Muscle of back (tissue), 11 donors: ENCODE measurements around the gene UBE2D2. TPM values are rescaled to one million over a fixed set of nuclear protein-coding genes. Genes with fewer than 3 reads are reported as not detected.
"Not testable (repeated sequence)": the region's sequence is repeated elsewhere in the genome, so short reads cannot be mapped to it uniquely, and the experiment has no call there.

ENCODE experiments used
- DNase-seq, 3 donors: peaks; one replicate each; pipeline versions ENCODE4 v3.0.0 to v3.0.0-alpha.2; 2013
- polyA plus RNA-seq, 10 donors: library from polyadenylated mRNA; unstranded; fragments of 120-200 nt; gene quantifications; one replicate each; pipeline ENCODE4 v1.2.1, GENCODE V29; 2013; ENCODE audit not compliant: insufficient read length in 10 of 10

UBE2D2 gene
- polyA plus RNA-seq, 10 donors, result 104 to 164 (median 120) TPM

GRCh38 chr5:139531772-139532169 is 29.4 kb upstream of the UBE2D2 start:
- DNase-seq, result no peak

- peak in 2 of 3 donors; percentile 27 to 51 for DNase-seq
These were observed 17.6 kb upstream of the UBE2D2 start for GRCh38 chr5:139543423-139543991.

- not testable (repeated sequence) for DNase-seq
These were observed 14.5 kb upstream of the UBE2D2 start for GRCh38 chr5:139546593-139546992.

GRCh38 chr5:139549162-139549894 is 11.8 kb upstream of the UBE2D2 start:
- no peak for DNase-seq

GRCh38 chr5:139550051-139550872 is 10.9 kb upstream of the UBE2D2 start:
- DNase-seq, result not testable (repeated sequence)

GRCh38 chr5:139551191-139551889 is 9.8 kb upstream of the UBE2D2 start:
- DNase-seq, result no peak

- DNase-seq, result no peak
These were observed 8.1 kb upstream of the UBE2D2 start for GRCh38 chr5:139552893-139553575.

GRCh38 chr5:139554264-139554663 is 6.9 kb upstream of the UBE2D2 start:
- DNase-seq, result no peak

GRCh38 chr5:139557811-139558210 is 3.3 kb upstream of the UBE2D2 start:
- no peak for DNase-seq

- peak in 1 of 3 donors; percentile 64 for DNase-seq
These were observed 714 bp downstream of the UBE2D2 start for GRCh38 chr5:139561655-139562451.

- no peak for DNase-seq
These were observed 1.7 kb downstream of the UBE2D2 start for GRCh38 chr5:139562847-139563246.

GRCh38 chr5:139565411-139566305 is 4.5 kb downstream of the UBE2D2 start:
- no peak for DNase-seq

GRCh38 chr5:139566611-139567010 is 5.5 kb downstream of the UBE2D2 start:
- DNase-seq, result no peak

GRCh38 chr5:139569270-139569955 is 8.3 kb downstream of the UBE2D2 start:
- no peak for DNase-seq

- no peak for DNase-seq
These were observed 10.4 kb downstream of the UBE2D2 start for GRCh38 chr5:139571543-139571942.

GRCh38 chr5:139571966-139572365 is 10.8 kb downstream of the UBE2D2 start:
- no peak for DNase-seq

- peak in 1 of 3 donors; percentile 27 for DNase-seq
These were observed 13.6 kb downstream of the UBE2D2 start for GRCh38 chr5:139574641-139575312.

- DNase-seq, result no peak
These were observed 14.1 kb downstream of the UBE2D2 start for GRCh38 chr5:139575313-139575646.
